Liver (tissue), 9 donors: Measurements from ENCODE around the gene ZNF223. TPM values are rescaled to one million over a fixed set of nuclear protein-coding genes. Genes with fewer than 3 reads are reported as not detected.

Experiments used
- DNase-seq: peaks from one replicate; pipeline ENCODE4 v3.0.0-alpha.2; 2017; ENCODE audit warnings: low spot score
- H3K27ac ChIP-seq, 2 donors: one replicate each; pipeline ENCODE4 v1.7.0; 2013; ENCODE audit warnings: inconsistent platforms in 2 of 2, low read length in 2 of 2, control low read depth in 1 of 2, low read depth in 1 of 2, mild to moderate bottlenecking in 1 of 2
- H3K27me3 ChIP-seq, 4 donors: one replicate each; pipeline versions ENCODE4 v1.6.1 to v1.7.0; 2013; ENCODE audit warnings: low read length in 3 of 4, inconsistent platforms in 1 of 4, mild to moderate bottlenecking in 1 of 4, moderate library complexity in 1 of 4; ENCODE audit not compliant: control insufficient read depth in 4 of 4, insufficient read depth in 4 of 4
- H3K36me3 ChIP-seq, 4 donors: one replicate each; pipeline versions ENCODE4 v1.6.1 to v1.7.0; 2013; ENCODE audit warnings: low read length in 3 of 4, mild to moderate bottlenecking in 3 of 4, low read depth in 1 of 4, moderate library complexity in 1 of 4; ENCODE audit not compliant: control insufficient read depth in 4 of 4, insufficient read depth in 3 of 4
- H3K4me1 ChIP-seq, 4 donors: one replicate each; pipeline versions ENCODE4 v1.6.1 to v1.7.0; 2013; ENCODE audit warnings: low read length in 3 of 4, mild to moderate bottlenecking in 3 of 4, moderate library complexity in 1 of 4; ENCODE audit not compliant: control insufficient read depth in 4 of 4, insufficient read depth in 4 of 4
- H3K4me3 ChIP-seq, 3 donors: one replicate each; pipeline versions ENCODE4 v1.6.1 to v1.7.0; 2013; ENCODE audit warnings: low read length in 3 of 3, control low read depth in 1 of 3, low read depth in 1 of 3, mild to moderate bottlenecking in 1 of 3
- H3K9ac ChIP-seq, 2 donors: one replicate each; pipeline ENCODE4 v1.7.0; 2013; ENCODE audit warnings: low read length in 2 of 2, mild to moderate bottlenecking in 2 of 2, moderate library complexity in 2 of 2, control low read depth in 1 of 2, low read depth in 1 of 2
- H3K9me3 ChIP-seq, 4 donors: one replicate each; pipeline versions ENCODE4 v1.6.1 to v1.7.0; 2013; ENCODE audit warnings: low read length in 3 of 4; ENCODE audit not compliant: control insufficient read depth in 4 of 4
- ATF3 ChIP-seq: IDR thresholded peaks from 2 replicates; pipeline ENCODE4 v1.6.1; 2016; ENCODE audit warnings: antibody characterized with exemption
- CTCF ChIP-seq: fragments of 150-350 bp; IDR thresholded peaks from 2 replicates; pipeline ENCODE4 v1.5.1; 2017; ENCODE audit warnings: improper control_type of control experiment, low read depth, low read length; ENCODE audit not compliant: missing input control
- EGR1 ChIP-seq, 2 donors: IDR thresholded peaks; 2 replicates each; pipeline ENCODE4 v1.6.1; 2016 to 2018; ENCODE audit warnings: antibody characterized with exemption in 2 of 2, low read depth in 2 of 2
- FOXA1 ChIP-seq: IDR thresholded peaks from 2 replicates; pipeline ENCODE4 v1.6.1; 2016; ENCODE audit warnings: antibody characterized with exemption
- FOXA2 ChIP-seq: IDR thresholded peaks from 2 replicates; pipeline ENCODE4 v1.6.1; 2016; ENCODE audit warnings: antibody characterized with exemption
- GABPA ChIP-seq, 2 donors: IDR thresholded peaks in 1 of 2; conservative IDR thresholded peaks in 1 of 2; 2 replicates each; pipeline ENCODE4 v1.6.1; 2016; ENCODE audit warnings: antibody characterized with exemption in 2 of 2, mild to moderate bottlenecking in 1 of 2, moderate library complexity in 1 of 2
- HNF4A ChIP-seq, 2 donors: conservative IDR thresholded peaks; 2 replicates each; pipeline ENCODE4 v1.6.1; 2016; ENCODE audit warnings: antibody characterized with exemption in 2 of 2, mild to moderate bottlenecking in 2 of 2
- HNF4G ChIP-seq: IDR thresholded peaks from 2 replicates; pipeline ENCODE4 v1.6.1; 2016; ENCODE audit warnings: antibody characterized with exemption
- JUND ChIP-seq, 2 donors: IDR thresholded peaks; 2 replicates each; pipeline ENCODE4 v1.6.1; 2016; ENCODE audit warnings: antibody characterized with exemption in 2 of 2
- NR2F2 ChIP-seq: IDR thresholded peaks from 2 replicates; pipeline ENCODE4 v1.6.1; 2016; ENCODE audit warnings: antibody characterized with exemption
- RAD21 ChIP-seq, 2 donors: IDR thresholded peaks; 2 replicates each; pipeline ENCODE4 v1.6.1; 2016; ENCODE audit warnings: antibody characterized with exemption in 2 of 2, mild to moderate bottlenecking in 2 of 2
- REST ChIP-seq: IDR thresholded peaks from 2 replicates; pipeline ENCODE4 v1.6.1; 2016; ENCODE audit warnings: antibody characterized with exemption, mild to moderate bottlenecking
- RXRA ChIP-seq, 2 donors: IDR thresholded peaks; 2 replicates each; pipeline ENCODE4 v1.6.1; 2017 to 2018; ENCODE audit warnings: antibody characterized with exemption in 2 of 2, mild to moderate bottlenecking in 1 of 2
- SP1 ChIP-seq: IDR thresholded peaks from 2 replicates; pipeline ENCODE4 v1.6.1; 2018; ENCODE audit warnings: antibody characterized with exemption, mild to moderate bottlenecking
- TAF1 ChIP-seq: conservative IDR thresholded peaks from 2 replicates; pipeline ENCODE4 v1.6.1; 2016; ENCODE audit warnings: antibody characterized with exemption, mild to moderate bottlenecking
- YY1 ChIP-seq: IDR thresholded peaks from 2 replicates; pipeline ENCODE4 v1.6.1; 2016; ENCODE audit warnings: antibody characterized with exemption, mild to moderate bottlenecking
- ZBTB33 ChIP-seq: IDR thresholded peaks from 2 replicates; pipeline ENCODE4 v1.6.1; 2016; ENCODE audit warnings: antibody characterized with exemption
- WGBS: extraction: QIAGEN DNeasy Blood & Tissue Kit; methylation state at CpG from one replicate; pipeline ENCODE4 v1.1.7; 2013; 5-methylcytosine and 5-hydroxymethylcytosine counted together
- polyA plus RNA-seq, 2 donors: library from polyadenylated mRNA; stranded (reverse) in 1 of 2; unstranded in 1 of 2; fragments of 200-250 nt in 1 of 2; fragments of >200 nt in 1 of 2; fragmentation: Nextera tagmentation in 1 of 2; extraction: Ambion mirVana in 1 of 2; gene quantifications; one replicate each; pipeline versions ENCODE4 v1.2.1 to v1.2.3, GENCODE V29; 2013 to 2015
- total RNA-seq, 2 donors: library from RNA; depleted of rRNA; stranded (reverse); fragments of >200 nt; gene quantifications; one replicate each; pipeline ENCODE4 v1.2.3, GENCODE V29; 2014
- TF ChIP-seq, protein P1 (sequence below): IDR thresholded peaks from 2 replicates; pipeline ENCODE4 v1.6.1; 2016; ENCODE audit warnings: antibody characterized with exemption
- donor health status: healthy.
- donor health status: healthy.
- donor health status: healthy.
- donor health status: healthy.
- donor health status: healthy.

The ZNF223 gene
- total RNA-seq (1 to 10 TPM; 1.6 to 2.8 TPM), polyA plus RNA-seq (1 to 10 TPM; 1.4 to 2.2 TPM)

GRCh38 chr19:44051650-44052402, at the start of gene ZNF223:
Gene ZNF223 (plus strand): TSS chr19:44052036. CDS start chr19:44055177, 3,141 bp downstream.
- WGBS = 1% methylated on average over 38 of the region's 38 CpGs
- peaks cover 0 to 2% (median 1%) of the 10 kb centered on the region in 4 donors for H3K27me3 ChIP-seq
- H3K36me3 ChIP-seq = peaks cover 0 to 14% (median 10%) of the 10 kb centered on the region in 4 donors
- H3K9me3 ChIP-seq = peaks cover 3 to 32% (median 24%) of the 10 kb centered on the region in 4 donors
- DNase-seq = peak; percentile 86
- H3K4me1 ChIP-seq = peaks cover 0 to 18% (median 15%) of the 10 kb centered on the region in 4 donors
- peak within 1 kb of the TSS; percentile 78 to 99 (median 87) for H3K4me3 ChIP-seq
- peak; percentile 34 for TF ChIP-seq FOXA1
- TF ChIP-seq HNF4A (conservative IDR thresholded peaks at IDR 0.05) = peak; percentile 72 to 87
- TF ChIP-seq REST = peak; percentile 69
- peak; percentile 97 for TF ChIP-seq ZBTB33
- peak; percentile 96 for TF ChIP-seq YY1
- peak; percentile 78 for TF ChIP-seq TAF1
- peak; percentile 73 for TF ChIP-seq NR2F2
- TF ChIP-seq, protein P1, sequence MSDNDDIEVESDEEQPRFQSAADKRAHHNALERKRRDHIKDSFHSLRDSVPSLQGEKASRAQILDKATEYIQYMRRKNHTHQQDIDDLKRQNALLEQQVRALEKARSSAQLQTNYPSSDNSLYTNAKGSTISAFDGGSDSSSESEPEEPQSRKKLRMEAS = peak; percentile 93
- TF ChIP-seq GABPA (IDR thresholded peaks at IDR 0.05 in 1 of 2, conservative IDR thresholded peaks at IDR 0.05 in 1 of 2) = peak; percentile 87 to 99
- TF ChIP-seq CTCF = no peak
- peak; percentile 83 to 84 for TF ChIP-seq EGR1 (IDR thresholded peaks at IDR 0.05; ENCODE audit: low read depth in 2 of 2)
- peak; percentile 44 to 58 for TF ChIP-seq RAD21 (IDR thresholded peaks at IDR 0.05)
- peak; percentile 61 to 70 for TF ChIP-seq RXRA (IDR thresholded peaks at IDR 0.05)
- TF ChIP-seq ATF3 = peak; percentile 27
- TF ChIP-seq FOXA2 = no peak
- TF ChIP-seq HNF4G = peak; percentile 50
- TF ChIP-seq JUND (IDR thresholded peaks at IDR 0.05) = peak; percentile 23 to 59
- peak; percentile 77 for TF ChIP-seq SP1
- peak within 1 kb of the TSS; percentile 21 to 60 for H3K27ac ChIP-seq
- peak within 1 kb of the TSS in 1 of 2 donors; percentile 61 for H3K9ac ChIP-seq
